Measurements from ENCODE around the gene WWC2. TPM values are rescaled to one million over a fixed set of nuclear protein-coding genes. Genes with fewer than 3 reads are reported as not detected.

WWC2 gene
- total and polyA plus RNA-seq, 2 experiments from 2014 or later: 19.3 to 24.7 TPM

GRCh38 chr4:183153190-183153916, 54.3 kb downstream of the WWC2 start:
- Histone ChIP-seq H3K4me1 (ENCODE audit: insufficient read depth) (peaks cover 8% of the 10 kb centered on the region), H3K4me3 (no peak overlapping the region), H3K9me3 (ENCODE audit: low read depth) (no peaks in the 10 kb centered on the region), H3K9me2 (replicated peaks; ENCODE audit: insufficient read depth) (no peaks in the 10 kb centered on the region), H3K27me3 (no peaks in the 10 kb centered on the region), H3K36me3 (replicated peaks; ENCODE audit: insufficient read depth, low read depth) (no peaks in the 10 kb centered on the region), H3K79me2 (peaks cover 51% of the 10 kb centered on the region), H3K27ac (no peak overlapping the region), H4K20me1 (ENCODE audit: insufficient read depth, poor library complexity, severe bottlenecking) (no peaks in the 10 kb centered on the region), H3K4me2 (no peak overlapping the region), H2AFZ (no peak overlapping the region)
- TF ChIP-seq CTCF (IDR thresholded peaks at IDR 0.05; ENCODE audit: poor library complexity) (no peak), EZH2 (IDR thresholded peaks at IDR 0.05; ENCODE audit: borderline replicate concordance) (no peak), EZH2phosphoT487 (IDR thresholded peaks at IDR 0.05; ENCODE audit: low read depth, severe bottlenecking, unreplicated experiment) (no peak)
- no peak for DNase-seq (ENCODE audit: low spot score)
- 80% methylated on average over 6 of the region's 6 CpGs for WGBS (ENCODE audit: low lambda C conversion rate, missing lambda C conversion rate)

GRCh38 chr4:183154701-183155391, 55.8 kb downstream of the WWC2 start:
- Histone ChIP-seq H3K9me2 (replicated peaks; ENCODE audit: insufficient read depth) (no peaks in the 10 kb centered on the region), H4K20me1 (ENCODE audit: insufficient read depth, poor library complexity, severe bottlenecking) (no peaks in the 10 kb centered on the region), H3K36me3 (replicated peaks; ENCODE audit: insufficient read depth, low read depth) (no peaks in the 10 kb centered on the region), H3K4me2 (peak overlapping the region; percentile 62), H3K4me1 (ENCODE audit: insufficient read depth) (peaks cover 8% of the 10 kb centered on the region), H3K9me3 (ENCODE audit: low read depth) (no peaks in the 10 kb centered on the region), H3K27me3 (no peaks in the 10 kb centered on the region), H3K27ac (peak overlapping the region; percentile 68), H3K79me2 (peaks cover 58% of the 10 kb centered on the region), H3K4me3 (no peak overlapping the region), H2AFZ (no peak overlapping the region)
- peak; percentile 65 for DNase-seq (ENCODE audit: low spot score)
- 47% methylated on average over 10 of the region's 10 CpGs for WGBS (ENCODE audit: low lambda C conversion rate, missing lambda C conversion rate)
- TF ChIP-seq EZH2phosphoT487 (IDR thresholded peaks at IDR 0.05; ENCODE audit: low read depth, severe bottlenecking, unreplicated experiment) (no peak), EZH2 (IDR thresholded peaks at IDR 0.05; ENCODE audit: borderline replicate concordance) (no peak), CTCF (IDR thresholded peaks at IDR 0.05; ENCODE audit: poor library complexity) (no peak)

- Histone ChIP-seq H4K20me1 (ENCODE audit: insufficient read depth, poor library complexity, severe bottlenecking) (no peaks in the 10 kb centered on the region), H3K9me3 (ENCODE audit: low read depth) (no peaks in the 10 kb centered on the region), H3K4me3 (no peak overlapping the region), H3K27me3 (no peaks in the 10 kb centered on the region), H3K36me3 (replicated peaks; ENCODE audit: insufficient read depth, low read depth) (no peaks in the 10 kb centered on the region), H2AFZ (no peak overlapping the region), H3K4me2 (peak overlapping the region; percentile 62), H3K79me2 (peaks cover 59% of the 10 kb centered on the region), H3K9me2 (replicated peaks; ENCODE audit: insufficient read depth) (no peaks in the 10 kb centered on the region), H3K27ac (peak overlapping the region; percentile 68), H3K4me1 (ENCODE audit: insufficient read depth) (peaks cover 8% of the 10 kb centered on the region)
- no peak for TF ChIP-seq CTCF (IDR thresholded peaks at IDR 0.05; ENCODE audit: poor library complexity)
- TF ChIP-seq EZH2phosphoT487 (IDR thresholded peaks at IDR 0.05; ENCODE audit: low read depth, severe bottlenecking, unreplicated experiment): no peak
- TF ChIP-seq EZH2 (IDR thresholded peaks at IDR 0.05; ENCODE audit: borderline replicate concordance): no peak
- 94% methylated on average over 11 of the region's 11 CpGs for WGBS (ENCODE audit: low lambda C conversion rate, missing lambda C conversion rate)
- DNase-seq (ENCODE audit: low spot score): no peak
Observed at GRCh38 chr4:183155450-183156184, 56.6 kb downstream of the WWC2 start.
